ENCODE results near the gene IRS2.

GRCh38 chr13:109756778-109757177, 29.6 kb downstream of the IRS2 start:
- TF ChIP-seq CTCF (IDR thresholded peaks at IDR 0.05; ENCODE audit: insufficient read depth, low read depth, low read length) (no peak), EZH2 (IDR thresholded peaks at IDR 0.05; ENCODE audit: insufficient read depth, low read length) (no peak)

All from astrocyte (in vitro differentiated cells and primary cell).